Measurements from ENCODE around the gene SUPT4H1. TPM values are rescaled to one million over a fixed set of nuclear protein-coding genes. Genes with fewer than 3 reads are reported as not detected.

SUPT4H1 gene
- total and polyA plus RNA-seq, 9 of the 15 experiments (the other 6 are each of a cell fraction or from before 2014, with no cell fraction given), result 62.1 to 320 (median 117) TPM

DNA sequence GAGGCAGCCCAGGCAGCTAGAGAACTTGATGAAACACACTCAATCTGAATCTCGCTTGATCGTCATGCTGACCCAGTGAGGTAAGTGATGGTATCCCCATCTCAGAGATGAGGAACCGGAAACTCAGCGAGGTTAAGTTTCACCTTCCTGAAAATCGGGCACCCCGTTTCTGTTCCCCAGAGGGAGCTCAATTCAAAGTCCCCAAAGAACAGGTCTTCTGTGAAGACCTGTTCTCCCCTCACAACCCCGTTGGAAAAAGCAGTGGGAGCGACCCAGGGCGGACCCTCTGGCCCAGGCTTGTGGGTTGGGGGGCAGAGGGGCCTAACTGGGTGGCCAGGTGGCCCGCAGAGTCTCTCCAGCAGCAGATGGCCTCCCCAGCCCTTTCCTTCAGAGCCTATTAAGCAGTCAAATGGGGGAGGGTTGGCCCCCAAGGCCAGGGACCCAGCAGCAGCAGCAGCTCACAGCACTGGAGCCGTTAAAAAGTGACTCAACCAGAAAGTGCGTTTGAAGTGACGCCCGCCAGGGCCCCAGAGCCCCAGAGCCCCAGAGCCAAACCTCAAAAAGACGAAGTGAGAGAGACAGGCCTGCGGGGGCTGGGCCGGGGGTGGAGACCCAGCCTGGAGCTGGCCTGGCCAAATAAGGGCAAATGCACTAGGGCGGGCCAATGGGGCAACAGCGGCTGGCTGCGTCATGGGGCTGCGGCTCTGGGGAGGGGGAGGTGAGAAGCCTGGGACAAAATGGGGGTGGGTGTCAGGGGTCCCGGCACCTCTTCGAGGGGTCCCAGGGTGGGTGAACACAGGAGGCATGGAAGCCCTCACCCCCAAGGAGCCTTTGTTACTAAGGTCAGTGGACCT lies 14.2 kb downstream of the SUPT4H1 start (continued):
- TF ChIP-seq, protein P1, sequence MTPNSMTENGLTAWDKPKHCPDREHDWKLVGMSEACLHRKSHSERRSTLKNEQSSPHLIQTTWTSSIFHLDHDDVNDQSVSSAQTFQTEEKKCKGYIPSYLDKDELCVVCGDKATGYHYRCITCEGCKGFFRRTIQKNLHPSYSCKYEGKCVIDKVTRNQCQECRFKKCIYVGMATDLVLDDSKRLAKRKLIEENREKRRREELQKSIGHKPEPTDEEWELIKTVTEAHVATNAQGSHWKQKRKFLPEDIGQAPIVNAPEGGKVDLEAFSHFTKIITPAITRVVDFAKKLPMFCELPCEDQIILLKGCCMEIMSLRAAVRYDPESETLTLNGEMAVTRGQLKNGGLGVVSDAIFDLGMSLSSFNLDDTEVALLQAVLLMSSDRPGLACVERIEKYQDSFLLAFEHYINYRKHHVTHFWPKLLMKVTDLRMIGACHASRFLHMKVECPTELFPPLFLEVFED (CRISPR knock-in tag; conservative IDR thresholded peaks at IDR 0.05), result no peak
- TF ChIP-seq, protein P2, sequence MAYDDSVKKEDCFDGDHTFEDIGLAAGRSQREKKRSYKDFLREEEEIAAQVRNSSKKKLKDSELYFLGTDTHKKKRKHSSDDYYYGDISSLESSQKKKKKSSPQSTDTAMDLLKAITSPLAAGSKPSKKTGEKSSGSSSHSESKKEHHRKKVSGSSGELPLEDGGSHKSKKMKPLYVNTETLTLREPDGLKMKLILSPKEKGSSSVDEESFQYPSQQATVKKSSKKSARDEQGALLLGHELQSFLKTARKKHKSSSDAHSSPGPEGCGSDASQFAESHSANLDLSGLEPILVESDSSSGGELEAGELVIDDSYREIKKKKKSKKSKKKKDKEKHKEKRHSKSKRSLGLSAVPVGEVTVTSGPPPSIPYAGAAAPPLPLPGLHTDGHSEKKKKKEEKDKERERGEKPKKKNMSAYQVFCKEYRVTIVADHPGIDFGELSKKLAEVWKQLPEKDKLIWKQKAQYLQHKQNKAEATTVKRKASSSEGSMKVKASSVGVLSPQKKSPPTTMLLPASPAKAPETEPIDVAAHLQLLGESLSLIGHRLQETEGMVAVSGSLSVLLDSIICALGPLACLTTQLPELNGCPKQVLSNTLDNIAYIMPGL (CRISPR knock-in tag; IDR thresholded peaks at IDR 0.05), result no peak
- no peak for TF ChIP-seq RBM25 (IDR thresholded peaks at IDR 0.05; ENCODE audit: low read depth, low read length, severe bottlenecking)
- TF ChIP-seq, protein P3, sequence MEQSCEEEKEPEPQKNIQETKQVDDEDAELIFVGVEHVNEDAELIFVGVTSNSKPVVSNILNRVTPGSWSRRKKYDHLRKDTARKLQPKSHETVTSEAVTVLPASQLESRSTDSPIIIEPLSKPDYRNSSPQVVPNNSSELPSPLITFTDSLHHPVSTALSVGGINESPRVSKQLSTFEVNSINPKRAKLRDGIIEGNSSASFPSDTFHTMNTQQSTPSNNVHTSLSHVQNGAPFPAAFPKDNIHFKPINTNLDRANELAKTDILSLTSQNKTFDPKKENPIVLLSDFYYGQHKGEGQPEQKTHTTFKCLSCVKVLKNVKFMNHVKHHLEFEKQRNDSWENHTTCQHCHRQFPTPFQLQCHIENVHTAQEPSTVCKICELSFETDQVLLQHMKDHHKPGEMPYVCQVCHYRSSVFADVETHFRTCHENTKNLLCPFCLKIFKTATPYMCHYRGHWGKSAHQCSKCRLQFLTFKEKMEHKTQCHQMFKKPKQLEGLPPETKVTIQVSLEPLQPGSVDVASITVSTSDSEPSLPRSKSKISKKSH (CRISPR knock-in tag; IDR thresholded peaks at IDR 0.05), result no peak
- TF ChIP-seq ZNF174 (CRISPR knock-in tag; IDR thresholded peaks at IDR 0.05), result no peak
- peak; percentile 93 for TF ChIP-seq ZFP36 (IDR thresholded peaks at IDR 0.05; ENCODE audit: low read depth, low read length, partially characterized antibody)
- peak; percentile 86 for TF ChIP-seq CREM (IDR thresholded peaks at IDR 0.05; ENCODE audit: low read depth)
- no peak; the same call in 1 of the 2 replicates for TF ChIP-seq ZNF41 (CRISPR knock-in tag; conservative IDR thresholded peaks at IDR 0.05)
- TF ChIP-seq, protein P4, sequence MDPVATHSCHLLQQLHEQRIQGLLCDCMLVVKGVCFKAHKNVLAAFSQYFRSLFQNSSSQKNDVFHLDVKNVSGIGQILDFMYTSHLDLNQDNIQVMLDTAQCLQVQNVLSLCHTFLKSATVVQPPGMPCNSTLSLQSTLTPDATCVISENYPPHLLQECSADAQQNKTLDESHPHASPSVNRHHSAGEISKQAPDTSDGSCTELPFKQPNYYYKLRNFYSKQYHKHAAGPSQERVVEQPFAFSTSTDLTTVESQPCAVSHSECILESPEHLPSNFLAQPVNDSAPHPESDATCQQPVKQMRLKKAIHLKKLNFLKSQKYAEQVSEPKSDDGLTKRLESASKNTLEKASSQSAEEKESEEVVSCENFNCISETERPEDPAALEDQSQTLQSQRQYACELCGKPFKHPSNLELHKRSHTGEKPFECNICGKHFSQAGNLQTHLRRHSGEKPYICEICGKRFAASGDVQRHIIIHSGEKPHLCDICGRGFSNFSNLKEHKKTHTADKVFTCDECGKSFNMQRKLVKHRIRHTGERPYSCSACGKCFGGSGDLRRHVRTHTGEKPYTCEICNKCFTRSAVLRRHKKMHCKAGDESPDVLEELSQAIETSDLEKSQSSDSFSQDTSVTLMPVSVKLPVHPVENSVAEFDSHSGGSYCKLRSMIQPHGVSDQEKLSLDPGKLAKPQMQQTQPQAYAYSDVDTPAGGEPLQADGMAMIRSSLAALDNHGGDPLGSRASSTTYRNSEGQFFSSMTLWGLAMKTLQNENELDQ (CRISPR knock-in tag; IDR thresholded peaks at IDR 0.05; ENCODE audit: borderline replicate concordance), result no peak
- no peak for TF ChIP-seq DMBX1 (CRISPR knock-in tag; IDR thresholded peaks at IDR 0.05; ENCODE audit: borderline replicate concordance)
- TF ChIP-seq, protein P5, sequence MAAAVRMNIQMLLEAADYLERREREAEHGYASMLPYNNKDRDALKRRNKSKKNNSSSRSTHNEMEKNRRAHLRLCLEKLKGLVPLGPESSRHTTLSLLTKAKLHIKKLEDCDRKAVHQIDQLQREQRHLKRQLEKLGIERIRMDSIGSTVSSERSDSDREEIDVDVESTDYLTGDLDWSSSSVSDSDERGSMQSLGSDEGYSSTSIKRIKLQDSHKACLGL (CRISPR knock-in tag; IDR thresholded peaks at IDR 0.05; ENCODE audit: borderline replicate concordance, poor library complexity, severe bottlenecking), result no peak
- TF ChIP-seq RAD51 (IDR thresholded peaks at IDR 0.05; ENCODE audit: borderline replicate concordance, low read depth), result no peak
- TF ChIP-seq EP400 (IDR thresholded peaks at IDR 0.05), result peak; percentile 74
- TF ChIP-seq SP1 (CRISPR knock-in tag; IDR thresholded peaks at IDR 0.05), result no peak
- TF ChIP-seq, protein P6, sequence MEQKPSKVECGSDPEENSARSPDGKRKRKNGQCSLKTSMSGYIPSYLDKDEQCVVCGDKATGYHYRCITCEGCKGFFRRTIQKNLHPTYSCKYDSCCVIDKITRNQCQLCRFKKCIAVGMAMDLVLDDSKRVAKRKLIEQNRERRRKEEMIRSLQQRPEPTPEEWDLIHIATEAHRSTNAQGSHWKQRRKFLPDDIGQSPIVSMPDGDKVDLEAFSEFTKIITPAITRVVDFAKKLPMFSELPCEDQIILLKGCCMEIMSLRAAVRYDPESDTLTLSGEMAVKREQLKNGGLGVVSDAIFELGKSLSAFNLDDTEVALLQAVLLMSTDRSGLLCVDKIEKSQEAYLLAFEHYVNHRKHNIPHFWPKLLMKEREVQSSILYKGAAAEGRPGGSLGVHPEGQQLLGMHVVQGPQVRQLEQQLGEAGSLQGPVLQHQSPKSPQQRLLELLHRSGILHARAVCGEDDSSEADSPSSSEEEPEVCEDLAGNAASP (IDR thresholded peaks at IDR 0.05), result no peak
- TF ChIP-seq, protein P7, sequence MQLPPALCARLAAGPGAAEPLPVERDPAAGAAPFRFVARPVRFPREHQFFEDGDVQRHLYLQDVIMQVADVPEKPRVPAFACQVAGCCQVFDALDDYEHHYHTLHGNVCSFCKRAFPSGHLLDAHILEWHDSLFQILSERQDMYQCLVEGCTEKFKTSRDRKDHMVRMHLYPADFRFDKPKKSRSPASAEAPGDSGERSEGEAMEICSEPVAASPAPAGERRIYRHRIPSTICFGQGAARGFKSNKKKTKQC (CRISPR knock-in tag; IDR thresholded peaks at IDR 0.05), result peak; percentile 46; the same call in 1 of the 2 replicates
- no peak for TF ChIP-seq ZNF23 (CRISPR knock-in tag; IDR thresholded peaks at IDR 0.05)
